Epithelial cell of proximal tubule (primary cell): ENCODE data around the gene QRFP. TPM values are rescaled to one million over a fixed set of nuclear protein-coding genes. Genes with fewer than 3 reads are reported as not detected.

Experiments
- DNase-seq: peaks from one replicate; pipeline ENCODE4 v3.0.0-alpha.2; 2011; ENCODE audit warnings: low read depth
- H3K4me3 ChIP-seq: 2 replicates; pipeline ENCODE4 v1.5.1; 2011; ENCODE audit warnings: low read depth, mild to moderate bottlenecking, low read length
- total RNA-seq: library from RNA; depleted of rRNA; stranded (reverse); fragments of >200 nt; gene quantifications from 2 replicates; pipeline ENCODE4 v1.2.3, GENCODE V29; 2015
- TF ChIP-seq, protein P1 (sequence below): conservative IDR thresholded peaks from 2 replicates; pipeline ENCODE4 v1.5.1; 2012; ENCODE audit warnings: low read depth, mild to moderate bottlenecking, low read length

QRFP gene
- total RNA-seq, 1 donor from 2014 or later = not detected

DNA sequence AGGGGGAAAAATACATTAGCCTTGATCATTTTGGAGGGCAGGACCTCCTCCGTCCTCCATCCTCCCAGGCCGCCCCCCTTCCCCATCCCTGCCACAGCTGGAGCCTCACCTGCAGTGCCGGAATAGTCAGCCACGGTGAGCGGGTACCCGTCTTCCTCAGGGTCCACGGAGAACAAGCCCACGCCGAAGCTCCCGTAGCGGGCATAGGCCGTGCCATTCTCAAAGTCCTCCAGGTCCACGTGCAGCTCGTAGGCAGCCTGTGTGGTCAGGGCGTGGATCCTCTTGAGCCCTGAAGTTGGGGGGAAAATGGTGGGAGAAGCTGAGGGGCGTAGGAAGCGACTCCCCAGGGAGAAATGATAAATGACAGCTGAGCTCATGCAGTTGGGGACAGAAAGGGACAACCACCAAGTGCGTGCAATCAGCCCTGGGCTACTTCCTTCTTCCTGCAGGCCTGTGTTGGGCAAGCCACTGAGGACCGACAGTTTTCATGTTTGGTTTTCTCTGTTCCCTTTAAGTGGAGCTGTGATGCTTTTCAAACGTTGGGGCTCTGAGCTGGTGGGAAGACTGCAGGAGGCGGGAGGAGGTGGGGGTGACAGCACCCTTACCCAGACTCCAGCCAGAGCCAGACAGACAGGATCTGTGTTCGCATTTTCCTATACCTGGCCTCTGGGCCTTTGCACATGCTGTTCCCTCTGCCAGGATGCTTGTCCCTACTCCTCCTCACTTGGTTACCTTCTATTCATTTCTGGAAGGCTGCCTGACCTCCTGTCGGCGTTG lies 8.7 kb upstream of the QRFP start:
- no peak for DNase-seq
- no peak overlapping the region for H3K4me3 ChIP-seq
- TF ChIP-seq, protein P1, sequence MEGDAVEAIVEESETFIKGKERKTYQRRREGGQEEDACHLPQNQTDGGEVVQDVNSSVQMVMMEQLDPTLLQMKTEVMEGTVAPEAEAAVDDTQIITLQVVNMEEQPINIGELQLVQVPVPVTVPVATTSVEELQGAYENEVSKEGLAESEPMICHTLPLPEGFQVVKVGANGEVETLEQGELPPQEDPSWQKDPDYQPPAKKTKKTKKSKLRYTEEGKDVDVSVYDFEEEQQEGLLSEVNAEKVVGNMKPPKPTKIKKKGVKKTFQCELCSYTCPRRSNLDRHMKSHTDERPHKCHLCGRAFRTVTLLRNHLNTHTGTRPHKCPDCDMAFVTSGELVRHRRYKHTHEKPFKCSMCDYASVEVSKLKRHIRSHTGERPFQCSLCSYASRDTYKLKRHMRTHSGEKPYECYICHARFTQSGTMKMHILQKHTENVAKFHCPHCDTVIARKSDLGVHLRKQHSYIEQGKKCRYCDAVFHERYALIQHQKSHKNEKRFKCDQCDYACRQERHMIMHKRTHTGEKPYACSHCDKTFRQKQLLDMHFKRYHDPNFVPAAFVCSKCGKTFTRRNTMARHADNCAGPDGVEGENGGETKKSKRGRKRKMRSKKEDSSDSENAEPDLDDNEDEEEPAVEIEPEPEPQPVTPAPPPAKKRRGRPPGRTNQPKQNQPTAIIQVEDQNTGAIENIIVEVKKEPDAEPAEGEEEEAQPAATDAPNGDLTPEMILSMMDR = no peak

- H3K4me3 ChIP-seq = no peak overlapping the region
- TF ChIP-seq, protein P1 = no peak
- DNase-seq = no peak
These were observed 7.7 kb upstream of the QRFP start for GRCh38 chr9:130904070-130905044.

- no peak for DNase-seq
- no peak overlapping the region for H3K4me3 ChIP-seq
- TF ChIP-seq, protein P1 = no peak
These were observed 6.8 kb upstream of the QRFP start for GRCh38 chr9:130903194-130904069.

DNA sequence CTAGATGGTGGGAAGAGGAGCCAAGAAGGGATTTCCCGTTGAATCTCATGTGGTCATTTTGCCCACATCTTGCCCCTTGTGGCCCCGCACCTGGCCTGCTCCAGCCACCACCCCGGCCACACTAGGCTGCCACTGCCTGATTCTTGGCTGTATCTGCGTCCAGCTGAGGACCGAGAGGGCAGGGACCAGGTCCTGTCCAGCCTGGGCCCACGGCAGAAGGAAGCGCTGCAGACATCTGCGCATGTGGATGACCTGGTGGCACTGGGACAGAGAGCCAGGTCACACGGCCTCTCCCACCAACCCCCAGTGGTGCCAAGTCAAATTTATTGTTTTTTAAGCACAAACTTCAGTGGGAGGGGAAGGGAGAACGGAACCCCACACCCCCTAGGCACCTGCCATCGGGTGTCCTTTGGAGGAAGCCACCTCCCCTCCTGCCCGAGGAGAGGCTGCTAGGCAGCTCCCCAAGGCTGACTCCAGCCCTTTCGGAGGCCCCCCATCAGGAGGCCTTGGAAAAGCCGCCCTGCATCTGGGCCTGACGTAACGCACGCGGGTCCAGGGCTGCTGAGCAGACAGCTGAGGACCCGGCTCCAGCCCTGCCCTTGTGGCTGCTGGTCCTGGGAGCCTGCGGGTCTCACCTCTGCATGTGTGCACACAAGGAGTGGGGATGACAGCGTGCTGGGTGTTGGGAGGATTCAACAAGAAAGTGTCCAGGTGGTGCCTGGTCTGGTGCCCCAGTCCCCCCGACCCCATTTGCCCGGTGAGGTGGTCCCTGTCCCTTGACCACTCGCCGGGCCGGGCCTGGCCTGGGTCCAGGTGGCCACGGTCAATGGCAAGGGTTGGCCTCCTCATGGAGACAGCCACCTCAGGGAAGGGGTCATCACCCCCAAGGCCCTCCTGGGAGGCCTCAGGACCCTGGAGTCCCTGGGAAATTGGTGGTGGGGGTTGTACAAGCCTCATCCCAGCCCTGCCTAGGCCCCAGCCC lies 5.9 kb upstream of the QRFP start:
- TF ChIP-seq, protein P1 = no peak
- no peak for DNase-seq
- H3K4me3 ChIP-seq = no peak overlapping the region

DNA sequence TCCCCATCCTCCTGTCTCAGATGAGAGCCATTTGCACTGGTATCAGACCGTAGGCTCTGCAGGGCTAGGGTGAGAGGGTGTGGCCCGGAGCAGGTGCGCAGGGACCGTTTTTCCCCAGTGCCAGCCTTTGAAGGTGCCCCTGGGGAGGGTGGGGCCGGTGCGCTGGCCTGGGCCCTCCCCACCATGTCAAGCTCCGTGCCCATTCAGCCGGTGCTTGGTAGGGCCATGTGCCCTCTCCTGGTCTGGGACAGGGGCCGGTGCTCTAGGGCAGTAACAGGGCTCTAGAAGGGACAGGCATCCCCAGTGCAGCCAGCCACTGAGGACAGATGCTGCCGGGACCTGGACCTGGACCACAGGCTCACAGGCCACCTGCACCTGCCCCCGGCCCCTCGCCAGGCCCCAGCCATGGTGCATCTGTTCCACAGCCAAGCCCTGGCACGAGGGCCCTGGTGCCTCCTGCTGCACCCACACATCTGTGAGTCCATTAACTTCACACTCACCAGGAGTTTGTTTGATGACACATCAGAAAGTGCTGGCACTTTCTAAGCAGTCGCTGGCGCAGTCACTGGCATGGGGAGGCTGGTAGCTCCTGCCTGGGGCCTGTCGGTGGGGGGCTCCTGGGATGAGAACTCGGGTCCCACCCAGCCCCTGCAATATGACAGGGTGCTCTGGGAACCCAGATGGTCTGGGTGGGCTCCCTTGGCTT lies 5.0 kb upstream of the QRFP start:
- no peak overlapping the region for H3K4me3 ChIP-seq
- DNase-seq = no peak
- TF ChIP-seq, protein P1 = no peak
